ENCODE measurements around the gene GNG4. TPM values are rescaled to one million over a fixed set of nuclear protein-coding genes. Genes with fewer than 3 reads are reported as not detected.
"Not testable (repeated sequence)": the region's sequence is repeated elsewhere in the genome, so short reads cannot be mapped to it uniquely, and the experiment has no call there.

Gene GNG4
- total and polyA plus RNA-seq, 2 of the 4 experiments (the other 2 are of a cell fraction): 0.18 to 0.29 TPM

GRCh38 chr1:235639226-235640205, 10.1 kb downstream of the GNG4 start (continued):
- TF ChIP-seq USF2 (IDR thresholded peaks at IDR 0.05; ENCODE audit: low read depth, low read length) (no peak), BHLHE40 (IDR thresholded peaks at IDR 0.05; ENCODE audit: low read depth, low read length) (no peak)

- BruUV-seq (replicated peaks); H4K8ac ChIP-seq (ENCODE audit: low read depth in 2 of 2, low read length in 2 of 2); H3K18ac ChIP-seq (ENCODE audit: low read depth, low read length); H3K27ac ChIP-seq (ENCODE audit: insufficient read depth, low read length); dilution Hi-C loops (cut with HindIII; ENCODE audit: low sequenced_read_pairs, unreplicated experiment); H3K4me3 ChIP-seq (ENCODE audit: insufficient read depth, low read depth, low read length); H3K4ac ChIP-seq (ENCODE audit: low read depth, low read length); in situ Hi-C loops (cut with MboI; ENCODE audit: low sequenced_read_pairs); H4K5ac ChIP-seq (ENCODE audit: low read depth, low read length); H4K20me1 ChIP-seq (ENCODE audit: insufficient read depth, low read length); ATAC-seq (ENCODE audit: low read depth); H3K4me1 ChIP-seq (ENCODE audit: control insufficient read depth, insufficient read depth, low read length); H3K9ac ChIP-seq (ENCODE audit: low read depth, low read length); H2BK5ac ChIP-seq (ENCODE audit: low read depth, low read length, poor library complexity, severe bottlenecking); H3K36me3 ChIP-seq (ENCODE audit: control insufficient read depth, insufficient read depth, low read length); H3K23ac ChIP-seq (ENCODE audit: low read depth, low read length); CTCF ChIA-PET; H3K56ac ChIP-seq (ENCODE audit: extremely low read depth, insufficient read depth, low read length); H2BK15ac ChIP-seq (ENCODE audit: low read depth, low read length); H2AFZ ChIP-seq (replicated peaks; ENCODE audit: low read length, poor library complexity); H3K9me3 ChIP-seq (ENCODE audit: control insufficient read depth, insufficient read depth, low read length); DNase-seq; H2BK20ac ChIP-seq (ENCODE audit: low read depth, low read length); H3K27me3 ChIP-seq (ENCODE audit: control insufficient read depth, insufficient read depth, low read length); H2AK5ac ChIP-seq (ENCODE audit: low read depth, low read length); H3K79me1 ChIP-seq (ENCODE audit: low read depth in 1 of 2, low read length in 2 of 2); H2BK120ac ChIP-seq (ENCODE audit: low read depth, low read length); H4K91ac ChIP-seq (ENCODE audit: insufficient read depth, low read depth, low read length); H3K14ac ChIP-seq (replicated peaks; ENCODE audit: low read depth, low read length); POLR2A ChIA-PET (ENCODE audit: unreplicated experiment); H3K9me1 ChIP-seq (ENCODE audit: insufficient read depth, low read length); H3K4me2 ChIP-seq (ENCODE audit: low read depth, low read length); H2AK9ac ChIP-seq (replicated peaks; ENCODE audit: low read depth, low read length, poor library complexity): not testable (repeated sequence)
- intact Hi-C loops (cut with micrococcal nuclease): loop anchor here (10.0 kb wide), 1 partner anchor 1164 kb away; the partner anchor contains the start of gene TARBP1
- no CpG with 5 or more reads among the region's 2 CpGs for WGBS, 2 experiments (ENCODE audit: extremely low coverage in 2 of 2, insufficient read length in 1 of 2)
Observed at GRCh38 chr1:235638612-235639011, 11.0 kb downstream of the GNG4 start.
